Measurements from ENCODE around the gene GPR62.

DNA sequence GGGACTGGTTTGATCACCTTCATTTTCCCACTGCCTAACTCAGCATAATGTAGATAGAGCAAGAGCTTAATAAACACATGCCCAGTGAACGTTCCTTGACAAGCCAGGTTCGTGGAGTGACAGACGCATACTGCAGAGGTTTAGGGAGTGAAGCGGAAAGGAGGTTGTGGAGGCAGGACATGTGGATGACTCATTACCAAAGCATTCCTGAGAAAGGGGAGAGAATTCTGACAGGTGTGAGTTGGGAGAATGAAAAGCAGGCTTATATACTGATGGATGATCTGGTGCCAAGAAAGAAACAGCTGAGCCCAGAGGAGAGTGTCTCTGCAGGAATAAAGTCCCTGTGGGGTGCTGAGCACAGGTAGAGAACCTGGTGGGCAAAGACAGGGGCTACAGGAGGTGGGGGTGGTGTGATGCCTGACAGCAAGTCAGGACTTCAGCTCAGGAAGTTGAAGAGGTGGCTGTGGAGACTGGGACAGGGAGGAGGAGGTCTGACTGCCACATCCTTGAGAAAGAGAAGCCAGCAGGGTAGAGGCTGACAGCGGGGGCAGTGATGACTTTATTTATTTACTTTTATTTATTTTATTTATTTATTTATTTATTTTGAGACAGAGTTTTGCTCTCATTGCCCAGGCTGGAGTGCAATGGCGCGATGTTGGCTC is 42.9 kb downstream of the GPR62 start:
- no peak for TF ChIP-seq POLR2AphosphoS5 (IDR thresholded peaks at IDR 0.05; ENCODE audit: low read depth, low read length)
- TF ChIP-seq, protein P1, sequence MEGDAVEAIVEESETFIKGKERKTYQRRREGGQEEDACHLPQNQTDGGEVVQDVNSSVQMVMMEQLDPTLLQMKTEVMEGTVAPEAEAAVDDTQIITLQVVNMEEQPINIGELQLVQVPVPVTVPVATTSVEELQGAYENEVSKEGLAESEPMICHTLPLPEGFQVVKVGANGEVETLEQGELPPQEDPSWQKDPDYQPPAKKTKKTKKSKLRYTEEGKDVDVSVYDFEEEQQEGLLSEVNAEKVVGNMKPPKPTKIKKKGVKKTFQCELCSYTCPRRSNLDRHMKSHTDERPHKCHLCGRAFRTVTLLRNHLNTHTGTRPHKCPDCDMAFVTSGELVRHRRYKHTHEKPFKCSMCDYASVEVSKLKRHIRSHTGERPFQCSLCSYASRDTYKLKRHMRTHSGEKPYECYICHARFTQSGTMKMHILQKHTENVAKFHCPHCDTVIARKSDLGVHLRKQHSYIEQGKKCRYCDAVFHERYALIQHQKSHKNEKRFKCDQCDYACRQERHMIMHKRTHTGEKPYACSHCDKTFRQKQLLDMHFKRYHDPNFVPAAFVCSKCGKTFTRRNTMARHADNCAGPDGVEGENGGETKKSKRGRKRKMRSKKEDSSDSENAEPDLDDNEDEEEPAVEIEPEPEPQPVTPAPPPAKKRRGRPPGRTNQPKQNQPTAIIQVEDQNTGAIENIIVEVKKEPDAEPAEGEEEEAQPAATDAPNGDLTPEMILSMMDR (IDR thresholded peaks at IDR 0.05), result no peak
- TF ChIP-seq, protein P2, sequence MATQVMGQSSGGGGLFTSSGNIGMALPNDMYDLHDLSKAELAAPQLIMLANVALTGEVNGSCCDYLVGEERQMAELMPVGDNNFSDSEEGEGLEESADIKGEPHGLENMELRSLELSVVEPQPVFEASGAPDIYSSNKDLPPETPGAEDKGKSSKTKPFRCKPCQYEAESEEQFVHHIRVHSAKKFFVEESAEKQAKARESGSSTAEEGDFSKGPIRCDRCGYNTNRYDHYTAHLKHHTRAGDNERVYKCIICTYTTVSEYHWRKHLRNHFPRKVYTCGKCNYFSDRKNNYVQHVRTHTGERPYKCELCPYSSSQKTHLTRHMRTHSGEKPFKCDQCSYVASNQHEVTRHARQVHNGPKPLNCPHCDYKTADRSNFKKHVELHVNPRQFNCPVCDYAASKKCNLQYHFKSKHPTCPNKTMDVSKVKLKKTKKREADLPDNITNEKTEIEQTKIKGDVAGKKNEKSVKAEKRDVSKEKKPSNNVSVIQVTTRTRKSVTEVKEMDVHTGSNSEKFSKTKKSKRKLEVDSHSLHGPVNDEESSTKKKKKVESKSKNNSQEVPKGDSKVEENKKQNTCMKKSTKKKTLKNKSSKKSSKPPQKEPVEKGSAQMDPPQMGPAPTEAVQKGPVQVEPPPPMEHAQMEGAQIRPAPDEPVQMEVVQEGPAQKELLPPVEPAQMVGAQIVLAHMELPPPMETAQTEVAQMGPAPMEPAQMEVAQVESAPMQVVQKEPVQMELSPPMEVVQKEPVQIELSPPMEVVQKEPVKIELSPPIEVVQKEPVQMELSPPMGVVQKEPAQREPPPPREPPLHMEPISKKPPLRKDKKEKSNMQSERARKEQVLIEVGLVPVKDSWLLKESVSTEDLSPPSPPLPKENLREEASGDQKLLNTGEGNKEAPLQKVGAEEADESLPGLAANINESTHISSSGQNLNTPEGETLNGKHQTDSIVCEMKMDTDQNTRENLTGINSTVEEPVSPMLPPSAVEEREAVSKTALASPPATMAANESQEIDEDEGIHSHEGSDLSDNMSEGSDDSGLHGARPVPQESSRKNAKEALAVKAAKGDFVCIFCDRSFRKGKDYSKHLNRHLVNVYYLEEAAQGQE (IDR thresholded peaks at IDR 0.05; ENCODE audit: insufficient read depth in 1 of 2, low read depth in 2 of 2, low read length in 1 of 2), result no peak

Measured in Panc1 (cell line).